Measurements from ENCODE around the gene KANK2.

Gene KANK2

GRCh38 chr19:11205939-11206570 lies 8.7 kb upstream of the KANK2 start:
- ChIA-PET POLR2A (no interaction called here), CTCF (interaction anchor here (0.6 to 6.2 kb wide), 10 partner anchors 10 to 81 kb away, joined by 3 to 119 read pairs (median 4); no protein-coding TSS in a partner anchor)
- no peak overlapping the region for H3K4me3 ChIP-seq (ENCODE audit: low read depth, low read length)
- DNase-seq (ENCODE audit: low read depth, low spot score): no peak
- TF ChIP-seq CTCF (IDR thresholded peaks at IDR 0.05; ENCODE audit: insufficient read depth, low read length, missing control alignments): no peak

- no peak for DNase-seq (ENCODE audit: low read depth, low spot score)
- POLR2A ChIA-PET: no interaction called here
- no peak for TF ChIP-seq CTCF (IDR thresholded peaks at IDR 0.05; ENCODE audit: insufficient read depth, low read length, missing control alignments)
- CTCF ChIA-PET: interaction anchor here (0.9 to 6.2 kb wide), 12 partner anchors 9 to 263 kb away, joined by 3 to 119 read pairs (median 5); no protein-coding TSS in a partner anchor
- H3K4me3 ChIP-seq (ENCODE audit: low read depth, low read length): no peak overlapping the region
Measured at GRCh38 chr19:11204943-11205349, 7.6 kb upstream of the KANK2 start.

- TF ChIP-seq CTCF (IDR thresholded peaks at IDR 0.05; ENCODE audit: insufficient read depth, low read length, missing control alignments): no peak
- no peak overlapping the region for H3K4me3 ChIP-seq (ENCODE audit: low read depth, low read length)
- POLR2A ChIA-PET: interaction anchor here (1.8 kb wide), 1 partner anchor 66 kb away, joined by 12 read pairs; no protein-coding TSS in a partner anchor
- no peak for DNase-seq (ENCODE audit: low read depth, low spot score)
- CTCF ChIA-PET: interaction anchor here (0.9 to 6.2 kb wide), 21 partner anchors 9 to 262 kb away, joined by 3 to 119 read pairs (median 4); no protein-coding TSS in a partner anchor
Measured at GRCh38 chr19:11204076-11204602, 6.8 kb upstream of the KANK2 start.

- DNase-seq (ENCODE audit: low read depth, low spot score): peak; percentile 34
- no peak overlapping the region for H3K4me3 ChIP-seq (ENCODE audit: low read depth, low read length)
- CTCF ChIA-PET: interaction anchor here (0.8 to 6.2 kb wide), 22 partner anchors 9 to 261 kb away, joined by 3 to 119 read pairs (median 4); partner anchors contain the start of gene SPC24
- peak; percentile 91 for TF ChIP-seq CTCF (IDR thresholded peaks at IDR 0.05; ENCODE audit: insufficient read depth, low read length, missing control alignments)
- POLR2A ChIA-PET: interaction anchor here (0.7 to 1.8 kb wide), 2 partner anchors 48 to 65 kb away, joined by 3 to 12 read pairs; partner anchors contain the start of gene SPC24
Measured at GRCh38 chr19:11203194-11204075, 6.1 kb upstream of the KANK2 start.

- ChIA-PET CTCF (interaction anchor here (0.8 to 6.2 kb wide), 16 partner anchors 17 to 167 kb away, joined by 3 to 119 read pairs (median 6); partner anchors contain the start of gene SPC24), POLR2A (interaction anchor here (0.7 to 1.8 kb wide), 2 partner anchors 47 to 64 kb away, joined by 3 to 12 read pairs; partner anchors contain the start of gene SPC24)
- no peak for DNase-seq (ENCODE audit: low read depth, low spot score)
- no peak for TF ChIP-seq CTCF (IDR thresholded peaks at IDR 0.05; ENCODE audit: insufficient read depth, low read length, missing control alignments)
- H3K4me3 ChIP-seq (ENCODE audit: low read depth, low read length): no peak overlapping the region
Measured at GRCh38 chr19:11202488-11203193, 5.3 kb upstream of the KANK2 start.

Data from AG04449 (cell line).